ENCODE measurements around the gene ORM1.
A peak's percentile ranks its signal among the peaks of the same experiment; 100 is the strongest.

The ORM1 gene

DNA sequence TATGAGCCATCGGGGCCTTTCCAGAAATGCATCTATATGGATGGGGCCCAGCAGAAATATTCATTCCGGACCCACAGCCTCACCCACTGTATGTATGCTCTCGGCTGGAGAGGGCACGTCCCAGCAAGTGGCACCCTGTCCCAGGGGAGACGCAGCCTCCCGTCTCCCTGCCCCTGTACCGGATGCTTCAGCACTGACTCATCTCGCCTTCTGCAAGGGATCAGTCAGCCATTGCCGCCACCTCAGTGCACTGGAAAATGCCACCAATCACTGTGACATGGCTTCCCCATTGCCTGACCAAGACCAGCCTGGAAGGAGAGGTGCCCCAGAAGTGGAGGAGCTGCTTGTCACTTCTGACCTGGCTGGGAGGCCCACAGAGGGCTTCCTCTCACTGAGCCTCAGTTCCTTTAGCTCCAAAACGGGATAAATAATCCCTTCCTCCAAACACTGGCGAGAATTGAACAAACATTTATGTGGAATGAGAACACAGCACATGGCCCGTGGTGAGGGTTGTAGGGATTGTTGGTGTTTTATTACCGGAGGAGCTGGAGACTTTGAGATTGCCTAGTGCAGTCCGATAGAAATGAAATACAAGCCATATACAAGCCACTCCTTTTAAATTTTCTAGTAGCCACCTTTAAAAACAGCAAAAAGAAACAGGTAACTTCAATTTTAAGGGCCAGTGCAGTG lies 43.9 kb upstream of the ORM1 start:
- TF ChIP-seq, protein P1, sequence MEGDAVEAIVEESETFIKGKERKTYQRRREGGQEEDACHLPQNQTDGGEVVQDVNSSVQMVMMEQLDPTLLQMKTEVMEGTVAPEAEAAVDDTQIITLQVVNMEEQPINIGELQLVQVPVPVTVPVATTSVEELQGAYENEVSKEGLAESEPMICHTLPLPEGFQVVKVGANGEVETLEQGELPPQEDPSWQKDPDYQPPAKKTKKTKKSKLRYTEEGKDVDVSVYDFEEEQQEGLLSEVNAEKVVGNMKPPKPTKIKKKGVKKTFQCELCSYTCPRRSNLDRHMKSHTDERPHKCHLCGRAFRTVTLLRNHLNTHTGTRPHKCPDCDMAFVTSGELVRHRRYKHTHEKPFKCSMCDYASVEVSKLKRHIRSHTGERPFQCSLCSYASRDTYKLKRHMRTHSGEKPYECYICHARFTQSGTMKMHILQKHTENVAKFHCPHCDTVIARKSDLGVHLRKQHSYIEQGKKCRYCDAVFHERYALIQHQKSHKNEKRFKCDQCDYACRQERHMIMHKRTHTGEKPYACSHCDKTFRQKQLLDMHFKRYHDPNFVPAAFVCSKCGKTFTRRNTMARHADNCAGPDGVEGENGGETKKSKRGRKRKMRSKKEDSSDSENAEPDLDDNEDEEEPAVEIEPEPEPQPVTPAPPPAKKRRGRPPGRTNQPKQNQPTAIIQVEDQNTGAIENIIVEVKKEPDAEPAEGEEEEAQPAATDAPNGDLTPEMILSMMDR (IDR thresholded peaks at IDR 0.05; ENCODE audit: low read depth, low read length, missing control alignments), result no peak
- DNase-seq (ENCODE audit: extremely low read depth, low read depth), result peak; percentile 47
- no peak overlapping the region for H3K4me3 ChIP-seq (replicated peaks; ENCODE audit: low read depth, low read length)

DNA sequence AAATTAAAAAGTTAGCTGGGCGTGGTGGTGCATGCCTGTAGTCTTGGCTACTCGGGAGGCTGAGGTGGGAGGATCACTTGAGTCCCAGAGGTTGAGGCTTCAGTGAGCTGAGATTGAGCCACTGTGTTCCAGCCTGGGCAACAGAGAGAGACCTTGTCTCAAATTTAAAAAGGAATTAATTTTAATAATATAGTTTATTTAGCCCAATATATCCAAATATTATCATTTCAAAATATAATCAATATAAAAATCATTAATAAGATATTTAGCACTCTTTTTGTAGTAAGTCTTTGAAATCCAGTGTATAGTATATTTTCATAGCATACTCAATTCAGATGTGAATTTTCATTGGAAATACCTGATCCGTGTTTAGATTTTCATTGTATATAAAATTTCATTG lies 43.2 kb upstream of the ORM1 start:
- DNase-seq (ENCODE audit: extremely low read depth, low read depth), result no peak
- TF ChIP-seq, protein P1 (IDR thresholded peaks at IDR 0.05; ENCODE audit: low read depth, low read length, missing control alignments), result no peak
- no peak overlapping the region for H3K4me3 ChIP-seq (replicated peaks; ENCODE audit: low read depth, low read length)

DNA sequence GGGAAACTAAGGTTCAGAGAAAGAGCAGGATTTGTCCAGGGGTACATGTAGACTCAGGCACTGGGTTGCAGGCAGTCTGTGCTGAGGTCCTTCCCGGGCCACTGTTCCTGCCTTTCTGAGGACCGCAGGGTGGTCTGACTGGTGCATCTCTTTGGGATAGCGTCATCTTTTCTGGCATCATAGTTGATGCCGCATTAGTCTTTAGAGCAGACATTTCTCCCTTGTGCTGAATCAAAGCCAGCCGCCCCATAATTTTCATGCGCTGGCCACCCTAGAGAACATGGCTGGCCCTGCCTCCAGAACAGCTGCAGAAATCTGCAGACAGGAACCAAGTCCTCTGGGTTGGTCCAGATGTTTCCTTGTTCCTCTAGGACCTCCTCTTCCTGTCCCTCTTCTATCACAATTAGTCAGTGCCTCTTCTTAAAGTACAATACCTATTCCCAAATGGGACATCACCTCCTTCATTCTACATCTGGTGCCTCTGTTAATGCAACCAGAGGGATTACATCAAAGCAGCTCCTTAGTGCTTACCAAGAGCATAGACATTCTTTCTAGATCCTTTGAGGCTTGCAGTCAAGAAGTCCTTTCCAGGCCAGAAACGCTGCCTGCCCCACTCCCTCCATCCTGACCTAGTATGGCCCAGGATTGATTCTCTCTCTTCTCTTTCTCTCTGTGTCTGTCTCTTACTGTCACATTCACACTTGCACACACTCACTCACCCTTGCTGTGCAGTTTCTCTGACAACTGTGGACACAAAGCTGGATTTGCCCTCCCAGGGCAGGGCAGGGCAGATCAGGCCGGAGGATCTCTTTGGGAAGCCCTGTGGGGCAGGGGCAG lies 42.0 kb upstream of the ORM1 start:
- TF ChIP-seq, protein P1 (IDR thresholded peaks at IDR 0.05; ENCODE audit: low read depth, low read length, missing control alignments), result no peak
- no peak overlapping the region for H3K4me3 ChIP-seq (replicated peaks; ENCODE audit: low read depth, low read length)

DNA sequence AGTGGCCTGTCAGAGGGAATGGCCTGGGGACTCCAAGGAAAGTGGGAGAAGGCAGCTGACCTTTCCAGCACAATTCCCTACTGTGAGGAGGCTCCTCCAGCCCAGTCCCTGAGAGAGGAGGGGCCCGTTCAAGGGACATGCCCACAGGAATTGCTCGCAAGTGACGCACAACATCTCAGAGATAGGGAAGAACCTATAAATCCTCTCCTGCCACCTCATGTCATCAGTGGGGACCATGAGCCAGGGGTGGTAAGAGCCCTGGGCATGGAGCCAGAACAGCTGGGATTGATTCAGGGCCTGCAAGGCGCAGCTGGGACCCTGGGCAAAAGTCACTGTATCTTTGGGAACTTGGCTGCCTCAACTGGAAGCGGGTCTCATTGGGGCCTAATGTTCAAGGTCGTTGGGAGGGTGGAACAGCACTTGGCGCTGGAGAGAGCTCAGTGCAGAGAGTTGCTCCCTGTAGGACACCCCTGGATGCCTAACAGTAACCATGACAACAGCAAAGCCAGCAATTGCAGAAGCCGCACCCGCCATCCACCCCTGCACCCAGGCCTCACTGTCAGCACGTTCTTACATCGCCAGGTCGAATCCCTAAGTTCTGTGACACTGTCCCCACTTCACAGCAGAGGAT lies 41.3 kb upstream of the ORM1 start:
- no peak overlapping the region for H3K4me3 ChIP-seq (replicated peaks; ENCODE audit: low read depth, low read length)
- DNase-seq (ENCODE audit: extremely low read depth, low read depth), result peak; percentile 46
- TF ChIP-seq, protein P1 (IDR thresholded peaks at IDR 0.05; ENCODE audit: low read depth, low read length, missing control alignments), result no peak

More for the DNA sequence above, 42.0 kb upstream of the ORM1 start:
- DNase-seq (ENCODE audit: extremely low read depth, low read depth), result no peak

DNA sequence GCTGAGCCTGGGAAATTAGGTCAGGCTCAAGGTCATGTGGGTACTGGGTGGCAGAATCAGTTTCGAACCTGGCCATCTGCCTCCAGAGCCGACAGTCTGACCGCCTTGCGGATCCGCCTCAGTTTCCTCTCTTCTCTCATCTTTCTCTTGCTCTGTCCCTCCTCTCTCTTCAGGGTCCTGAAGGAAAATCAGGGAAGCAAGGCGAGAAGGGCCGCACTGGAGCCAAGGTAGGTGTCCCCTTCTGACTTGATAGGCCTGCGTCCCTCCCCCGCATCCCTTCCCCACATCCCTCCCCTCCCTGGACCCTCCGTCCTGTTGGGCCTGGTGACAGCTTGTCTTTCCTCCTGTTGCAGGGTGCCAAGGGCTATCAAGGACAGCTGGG lies 40.8 kb upstream of the ORM1 start:
- H3K4me3 ChIP-seq (replicated peaks; ENCODE audit: low read depth, low read length), result no peak overlapping the region
- DNase-seq (ENCODE audit: extremely low read depth, low read depth), result no peak
- TF ChIP-seq, protein P1 (IDR thresholded peaks at IDR 0.05; ENCODE audit: low read depth, low read length, missing control alignments), result no peak

DNA sequence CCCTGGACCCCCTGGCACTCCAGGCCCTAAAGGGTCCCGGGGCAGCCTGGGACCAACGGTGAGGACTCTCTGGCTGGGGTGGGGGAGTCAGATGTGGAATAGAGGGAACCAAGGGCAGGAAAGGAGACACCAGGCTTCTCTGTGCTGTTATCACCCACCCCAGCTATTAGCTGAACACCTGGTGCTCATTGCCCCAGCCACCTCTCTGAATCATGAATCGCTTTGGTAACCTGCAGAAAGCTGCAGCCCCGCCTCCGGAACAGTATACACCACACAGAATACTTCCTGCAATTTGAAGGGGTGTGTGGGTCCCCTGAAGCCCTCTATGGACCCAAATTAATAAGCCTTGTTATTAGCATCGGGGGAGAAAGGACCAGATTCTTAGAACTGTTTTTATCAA lies 40.4 kb upstream of the ORM1 start:
- DNase-seq (ENCODE audit: extremely low read depth, low read depth), result no peak
- no peak overlapping the region for H3K4me3 ChIP-seq (replicated peaks; ENCODE audit: low read depth, low read length)
- TF ChIP-seq, protein P1 (IDR thresholded peaks at IDR 0.05; ENCODE audit: low read depth, low read length, missing control alignments), result no peak
